NCI-H2171 (cell line): ENCODE results near the gene PTGDR.

Experiments
- DNase-seq: peaks from one replicate; lab custom pipeline; 2025; lab: John Stamatoyannopoulos, UW

PTGDR gene

DNA sequence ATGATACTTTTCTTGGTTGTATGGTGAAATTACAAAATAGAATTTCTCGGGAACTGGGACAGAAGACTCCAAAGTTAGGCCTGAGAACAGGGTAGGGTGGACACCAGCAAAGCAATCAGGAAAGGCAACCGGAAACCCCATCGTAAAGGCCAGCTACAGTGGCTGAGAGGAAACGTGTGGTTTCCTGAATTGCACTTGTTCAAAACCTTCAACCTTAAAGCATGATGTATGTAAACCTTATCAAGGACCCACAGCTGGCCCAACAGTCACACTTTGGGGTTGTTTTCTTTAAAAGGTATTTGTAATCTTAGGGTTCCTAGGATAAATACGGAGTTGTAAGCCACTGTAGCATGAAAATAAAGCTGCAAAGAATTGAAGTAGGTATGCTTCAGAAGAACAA is 2.2 kb upstream of the PTGDR start:
- no peak for DNase-seq

DNA sequence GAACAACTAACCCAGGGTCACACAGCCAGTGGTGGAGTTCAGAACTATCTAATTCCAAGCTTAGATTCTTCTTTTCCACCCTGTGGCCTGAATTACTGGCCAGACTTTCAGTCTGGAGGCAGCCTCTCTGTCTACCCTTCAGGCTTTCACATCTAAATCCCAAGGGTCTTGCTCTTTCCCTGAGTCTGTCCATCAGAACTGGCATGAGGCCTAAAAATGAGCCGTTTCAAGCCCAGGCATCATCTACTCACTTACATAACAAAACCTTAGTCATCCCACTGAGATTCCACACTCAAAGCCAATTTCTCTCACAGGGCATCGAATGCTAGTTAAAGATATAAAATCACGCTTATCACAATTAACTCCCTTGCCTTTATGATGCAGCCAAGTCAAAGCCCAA is 1.3 kb upstream of the PTGDR start:
- no peak for DNase-seq

GRCh38 chr14:52266782-52267181 is 716 bp upstream of the PTGDR start:
- DNase-seq = no peak

DNA sequence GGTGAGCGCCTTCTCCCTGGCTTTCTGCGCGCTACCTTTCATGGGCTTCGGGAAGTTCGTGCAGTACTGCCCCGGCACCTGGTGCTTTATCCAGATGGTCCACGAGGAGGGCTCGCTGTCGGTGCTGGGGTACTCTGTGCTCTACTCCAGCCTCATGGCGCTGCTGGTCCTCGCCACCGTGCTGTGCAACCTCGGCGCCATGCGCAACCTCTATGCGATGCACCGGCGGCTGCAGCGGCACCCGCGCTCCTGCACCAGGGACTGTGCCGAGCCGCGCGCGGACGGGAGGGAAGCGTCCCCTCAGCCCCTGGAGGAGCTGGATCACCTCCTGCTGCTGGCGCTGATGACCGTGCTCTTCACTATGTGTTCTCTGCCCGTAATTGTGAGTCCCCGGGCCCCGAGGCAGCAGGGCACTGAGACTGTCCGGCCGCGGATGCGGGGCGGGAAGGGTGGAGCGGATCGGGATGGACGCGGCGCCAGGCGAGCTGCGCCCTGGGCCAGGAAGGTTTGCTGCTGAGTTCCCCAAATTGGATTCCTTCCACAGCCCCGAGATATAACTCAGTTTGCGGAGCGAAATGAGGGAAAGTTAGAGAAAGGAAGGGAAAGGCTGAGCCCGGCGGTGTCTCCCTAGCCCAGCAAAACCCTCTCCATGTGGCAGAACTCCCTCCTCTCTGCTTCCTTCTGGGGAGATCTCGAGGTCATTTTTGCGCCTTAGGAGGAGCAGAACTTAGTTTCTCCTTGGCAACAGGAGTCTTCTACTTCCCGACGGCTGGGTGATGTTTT is 972 bp downstream of the PTGDR start:
- DNase-seq = no peak

DNA sequence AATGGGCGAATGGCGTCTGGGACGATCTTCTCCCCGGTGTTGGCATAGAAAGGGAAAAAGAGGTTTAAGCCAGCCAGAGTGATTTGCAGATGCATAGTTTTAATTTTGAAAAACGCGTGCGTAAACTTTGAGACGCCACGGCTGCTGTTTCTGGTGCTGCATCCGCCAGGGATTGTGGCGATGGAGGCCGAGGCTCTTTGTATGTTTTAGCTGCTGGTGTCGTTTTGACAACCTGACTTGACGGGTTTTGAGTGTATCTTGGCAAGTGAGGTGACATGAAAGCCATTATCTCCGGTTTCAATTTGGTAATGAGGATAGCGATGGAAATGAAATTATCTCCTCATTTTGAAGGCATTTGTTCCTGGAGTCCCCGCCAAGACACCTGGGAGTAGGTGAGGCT is 1.6 kb downstream of the PTGDR start:
- DNase-seq = no peak

DNA sequence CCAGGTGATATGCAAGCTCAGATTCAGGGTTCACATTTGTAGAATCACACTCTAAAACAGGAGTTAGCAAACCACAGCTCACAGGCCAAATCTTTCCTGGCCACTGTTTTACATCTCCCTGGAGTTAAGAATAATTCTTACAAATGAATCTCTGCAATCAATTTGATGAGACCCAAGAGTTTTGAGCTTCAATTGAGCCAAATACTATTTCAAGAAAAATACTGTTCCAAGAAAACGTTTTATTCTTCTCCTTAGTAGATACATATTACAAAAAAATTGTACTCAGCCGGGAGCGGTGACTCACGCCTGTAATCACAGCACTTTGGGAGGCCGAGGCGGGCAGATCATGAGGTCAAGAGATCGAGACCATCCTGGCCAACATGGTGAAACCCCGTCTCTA is 2.5 kb downstream of the PTGDR start:
- no peak for DNase-seq

- DNase-seq = no peak
Observed at GRCh38 chr14:52271538-52271937, 4.0 kb downstream of the PTGDR start.

GRCh38 chr14:52272375-52272774 is 4.9 kb downstream of the PTGDR start:
- DNase-seq = no peak

DNA sequence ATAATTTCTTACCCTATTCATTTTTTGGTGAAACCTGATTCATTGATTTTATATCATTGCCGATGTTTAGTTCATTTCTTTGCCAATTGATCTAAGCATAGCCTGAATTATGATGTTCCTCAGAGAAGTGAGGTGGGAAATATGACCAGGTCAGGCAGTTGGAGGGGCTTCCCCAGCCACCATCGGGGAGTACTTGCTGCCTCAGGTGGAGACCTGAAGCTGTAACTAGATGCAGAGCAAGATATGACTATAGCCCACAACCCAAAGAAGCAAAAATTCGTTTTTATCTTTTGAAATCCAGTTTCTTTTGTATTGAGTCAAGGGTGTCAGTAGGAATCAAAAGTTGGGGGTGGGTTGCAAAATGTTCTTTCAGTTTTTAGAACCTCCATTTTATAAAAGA is 7.9 kb downstream of the PTGDR start:
- DNase-seq = no peak

GRCh38 chr14:52277552-52277951 is 10.1 kb downstream of the PTGDR start:
- no peak for DNase-seq

DNA sequence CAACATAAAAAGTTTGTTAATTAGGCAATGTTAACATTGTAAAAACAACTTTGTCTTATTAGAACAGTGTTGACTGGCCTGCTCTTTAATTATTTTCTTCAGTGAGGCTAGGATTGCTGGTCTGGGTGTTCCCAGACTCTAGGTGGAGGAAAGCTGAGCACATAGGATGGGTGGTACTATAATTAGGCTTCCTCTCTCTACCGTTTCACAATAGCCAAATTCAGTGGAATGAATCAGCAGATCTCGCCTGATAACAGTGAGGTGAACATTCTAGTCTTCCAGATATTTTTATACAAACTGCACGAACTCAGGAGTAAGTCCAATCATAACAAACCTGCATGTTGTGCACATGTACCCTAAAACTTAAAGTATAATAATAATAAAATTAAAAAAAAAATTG is 11.9 kb downstream of the PTGDR start:
- DNase-seq = no peak

DNA sequence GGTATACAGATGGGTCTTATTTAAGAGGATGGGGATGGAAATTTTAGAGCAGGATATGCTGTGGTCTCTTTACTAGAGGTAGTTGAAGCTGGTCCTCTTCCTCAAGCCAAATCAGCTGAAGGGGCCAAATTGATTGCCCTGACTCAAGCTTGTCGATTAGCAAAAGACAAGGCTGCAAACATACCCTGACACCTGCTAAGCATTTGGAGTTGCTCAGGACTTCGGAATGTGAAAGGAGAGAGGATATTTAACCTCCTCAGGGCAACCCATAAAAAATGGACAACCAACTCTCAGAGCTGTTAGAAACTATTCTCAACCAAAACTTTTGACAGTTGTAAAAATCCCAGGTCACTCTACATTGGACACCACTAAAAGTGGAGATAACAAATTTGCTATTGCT is 15.6 kb downstream of the PTGDR start:
- no peak for DNase-seq

GRCh38 chr14:52286661-52287649 is 19.5 kb downstream of the PTGDR start:
- no peak for DNase-seq

GRCh38 chr14:52296378-52296777 is 28.9 kb downstream of the PTGDR start:
- DNase-seq = no peak

- no peak for DNase-seq
Observed at GRCh38 chr14:52298795-52299194, 31.3 kb downstream of the PTGDR start.

GRCh38 chr14:52299692-52300278 is 32.3 kb downstream of the PTGDR start:
- DNase-seq = peak; percentile 16

- no peak for DNase-seq
Observed at GRCh38 chr14:52303236-52303635, 35.7 kb downstream of the PTGDR start.

DNA sequence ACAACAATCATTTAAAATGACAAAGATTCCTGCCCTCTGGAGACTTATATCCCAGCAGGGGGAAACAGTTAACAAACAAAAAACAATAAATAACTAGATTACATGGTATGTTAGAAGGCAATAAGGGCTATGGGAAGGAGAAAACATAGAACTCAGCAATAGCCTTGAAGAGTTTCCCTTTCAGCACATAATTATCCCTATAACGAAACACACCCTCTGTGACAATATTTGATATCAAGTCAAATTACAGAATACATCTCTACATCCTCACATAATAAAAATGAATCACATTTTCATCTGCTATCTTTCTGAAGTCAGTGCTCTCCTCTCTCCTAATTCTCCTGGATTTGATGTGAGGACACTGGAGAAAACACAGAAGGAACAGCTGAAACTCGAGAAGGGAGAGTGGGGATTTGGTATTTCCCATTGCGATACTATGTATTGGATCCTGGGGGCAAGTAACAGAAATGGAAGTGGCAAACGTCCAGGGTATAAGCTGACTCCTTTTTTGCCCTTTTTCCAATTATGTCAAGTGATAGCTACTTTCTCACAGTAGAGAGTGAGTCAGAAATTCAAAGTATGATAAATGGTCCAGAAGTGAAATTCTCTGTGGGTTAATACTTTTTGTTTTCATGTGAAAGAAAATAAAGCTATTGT is 36.9 kb downstream of the PTGDR start:
- no peak for DNase-seq

DNA sequence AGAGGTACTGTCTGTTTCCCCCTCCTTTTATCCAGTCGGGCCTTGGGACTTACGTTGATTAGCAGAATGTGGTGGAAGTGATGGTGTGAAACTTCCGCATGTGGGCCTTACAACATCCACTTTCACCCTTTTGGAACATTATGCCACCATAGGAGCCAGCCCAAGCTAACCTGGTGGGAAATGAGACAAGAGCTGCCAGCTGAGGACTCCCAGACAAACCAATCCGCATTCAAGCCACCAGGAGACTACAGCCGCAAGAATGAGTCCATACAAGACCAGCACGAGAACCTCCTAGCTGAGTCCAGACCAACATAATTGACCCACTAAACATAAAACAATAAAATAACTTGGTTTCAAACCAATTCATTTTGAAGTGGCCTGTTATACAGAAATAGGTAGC is 37.5 kb downstream of the PTGDR start:
- no peak for DNase-seq

DNA sequence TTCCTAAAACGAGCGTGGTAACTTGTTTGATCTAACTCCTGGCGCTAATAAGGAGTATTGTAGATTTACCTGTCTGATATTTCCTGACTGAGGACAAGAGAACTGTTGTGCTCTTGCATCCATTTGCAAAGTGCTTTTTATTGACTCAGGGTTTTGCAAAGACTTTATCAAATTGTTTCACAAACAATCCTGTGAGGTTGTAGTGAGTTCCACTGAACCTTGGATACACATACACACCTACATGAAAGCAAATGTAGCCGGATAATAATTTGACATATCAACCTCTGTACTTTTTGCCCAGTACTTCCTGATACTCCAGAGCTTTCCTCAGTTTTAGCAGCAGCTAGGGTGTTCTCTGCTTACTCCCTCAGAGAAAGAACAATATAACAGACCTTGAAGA is 39.9 kb downstream of the PTGDR start:
- no peak for DNase-seq

- no peak for DNase-seq
Observed at GRCh38 chr14:52307905-52308304, 40.4 kb downstream of the PTGDR start.

- no peak for DNase-seq
Observed at GRCh38 chr14:52310541-52310940, 43.0 kb downstream of the PTGDR start.
